PC-9 (cell line): Measurements from ENCODE around the gene CMSS1.

Source experiments
- EZH2 ChIP-seq: fragments of 200-600 bp; sonication (generic); IDR thresholded peaks from 2 replicates; pipeline ENCODE4 v1.8.0; 2017; ENCODE audit warnings: antibody characterized with exemption, low read depth
- TF ChIP-seq, protein P1 (sequence below): fragments of 200-600 bp; sonication (generic); conservative IDR thresholded peaks from 2 replicates; pipeline ENCODE4 v1.6.1; 2017; ENCODE audit warnings: mixed run types, antibody characterized with exemption, mild to moderate bottlenecking, moderate library complexity

DNA sequence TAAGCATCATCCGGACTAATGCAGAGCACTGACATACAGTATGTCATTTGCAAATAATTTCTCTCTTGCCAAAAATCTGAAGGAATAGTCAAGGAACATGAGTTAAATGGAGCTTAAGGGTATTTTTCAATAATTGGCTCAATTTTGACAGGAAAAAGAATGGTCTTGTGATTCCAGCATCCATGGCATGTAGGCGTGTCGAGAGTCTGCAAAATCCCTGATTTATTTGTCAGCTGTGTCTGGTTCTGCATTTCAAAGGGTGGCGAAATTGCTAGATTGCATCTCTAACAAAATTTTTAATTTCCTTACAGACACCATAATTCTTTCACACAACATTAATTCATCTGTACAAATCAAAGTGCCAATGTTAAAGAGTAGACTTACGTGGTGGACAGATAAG lies 377.7 kb downstream of the CMSS1 start:
- TF ChIP-seq EZH2 = no peak
- TF ChIP-seq, protein P1, sequence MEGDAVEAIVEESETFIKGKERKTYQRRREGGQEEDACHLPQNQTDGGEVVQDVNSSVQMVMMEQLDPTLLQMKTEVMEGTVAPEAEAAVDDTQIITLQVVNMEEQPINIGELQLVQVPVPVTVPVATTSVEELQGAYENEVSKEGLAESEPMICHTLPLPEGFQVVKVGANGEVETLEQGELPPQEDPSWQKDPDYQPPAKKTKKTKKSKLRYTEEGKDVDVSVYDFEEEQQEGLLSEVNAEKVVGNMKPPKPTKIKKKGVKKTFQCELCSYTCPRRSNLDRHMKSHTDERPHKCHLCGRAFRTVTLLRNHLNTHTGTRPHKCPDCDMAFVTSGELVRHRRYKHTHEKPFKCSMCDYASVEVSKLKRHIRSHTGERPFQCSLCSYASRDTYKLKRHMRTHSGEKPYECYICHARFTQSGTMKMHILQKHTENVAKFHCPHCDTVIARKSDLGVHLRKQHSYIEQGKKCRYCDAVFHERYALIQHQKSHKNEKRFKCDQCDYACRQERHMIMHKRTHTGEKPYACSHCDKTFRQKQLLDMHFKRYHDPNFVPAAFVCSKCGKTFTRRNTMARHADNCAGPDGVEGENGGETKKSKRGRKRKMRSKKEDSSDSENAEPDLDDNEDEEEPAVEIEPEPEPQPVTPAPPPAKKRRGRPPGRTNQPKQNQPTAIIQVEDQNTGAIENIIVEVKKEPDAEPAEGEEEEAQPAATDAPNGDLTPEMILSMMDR = no peak
